MCF 10A (cell line): ENCODE results near the gene HTRA3. TPM values are rescaled to one million over a fixed set of nuclear protein-coding genes. Genes with fewer than 3 reads are reported as not detected.

Experiments used
- Bru-seq: library from RNA; stranded (reverse); fragments of 400-500 nt; gene quantifications from one replicate; lab custom pipeline; 2021; lab: Mats Ljungman, UMichigan
- BruChase-seq, 2 experiments: library from RNA; stranded (reverse); fragments of 400-500 nt; gene quantifications; one replicate each; lab custom pipeline; 2021; lab: Mats Ljungman, UMichigan
- BruUV-seq: library from RNA; stranded (reverse); fragments of 400-500 nt; replicated peaks from 2 replicates; lab custom pipeline; 2021; lab: Mats Ljungman, UMichigan
- CTCF ChIA-PET: fragments of 300-600 bp; sonication (Branson Sonifier 250); formaldehyde crosslinking; extraction: SDS; loops from one replicate; lab custom pipeline; 2021; ENCODE audit warnings: antibody characterized with exemption, inconsistent platforms; lab: Yijun Ruan, JAX
- POLR2A ChIA-PET: fragments of 300-600, 350-650 bp; sonication (Branson Sonifier 250); formaldehyde crosslinking; extraction: SDS; loops from one replicate; lab custom pipeline; 2020; ENCODE audit warnings: antibody characterized with exemption, inconsistent platforms; lab: Yijun Ruan, JAX
- DNase-seq: peaks from one replicate; pipeline ENCODE4 v3.0.0-alpha.2; 2018; ENCODE audit not compliant: unreplicated experiment
- H3K27ac Mint-ChIP-seq: one replicate; pipeline ENCODE4 v1.8.0; 2022; ENCODE audit warnings: mild to moderate bottlenecking, low read depth, mixed read lengths; ENCODE audit not compliant: unreplicated experiment
- H3K27me3 Mint-ChIP-seq: one replicate; pipeline ENCODE4 v1.8.0; 2022; ENCODE audit warnings: mixed read lengths; ENCODE audit not compliant: insufficient read depth, unreplicated experiment
- H3K36me3 Mint-ChIP-seq: one replicate; pipeline ENCODE4 v1.8.0; 2022; ENCODE audit warnings: mild to moderate bottlenecking, moderate library complexity, mixed read lengths; ENCODE audit not compliant: insufficient read depth, unreplicated experiment
- H3K4me1 Mint-ChIP-seq: one replicate; pipeline ENCODE4 v1.8.0; 2022; ENCODE audit warnings: mixed read lengths; ENCODE audit not compliant: insufficient read depth, unreplicated experiment
- H3K4me3 Mint-ChIP-seq: one replicate; pipeline ENCODE4 v1.8.0; 2022; ENCODE audit warnings: mild to moderate bottlenecking, moderate library complexity, mixed read lengths; ENCODE audit not compliant: unreplicated experiment
- H3K9me3 Mint-ChIP-seq: one replicate; pipeline ENCODE4 v1.8.0; 2022; ENCODE audit warnings: mixed read lengths; ENCODE audit not compliant: unreplicated experiment
- CTCF ChIP-seq: fragments of 200-600 bp; IDR thresholded peaks from one replicate; pipeline ENCODE4 v1.8.0; 2022; ENCODE audit warnings: antibody characterized with exemption, mild to moderate bottlenecking; ENCODE audit not compliant: unreplicated experiment
- intact Hi-C: fragments of 100-400 bp; cut with micrococcal nuclease; formaldehyde crosslinking; loops from 2 replicates; pipeline ENCODE4 v1.14.1; 2022
- long read RNA-seq: library from polyadenylated mRNA; stranded (forward); transcript quantifications from one replicate; pipeline ENCODE4 v2.0.0, GENCODE V29; 2022
- total RNA-seq: library from RNA; stranded (reverse); gene quantifications from 2 replicates; pipeline ENCODE4 v1.2.3, GENCODE V29; 2022

Gene HTRA3
- total RNA-seq = not detected in 2 replicates
- Bru-seq, nascent RNA = not detected
- not detected for BruChase-seq, experiment 1, labeled RNA remaining after a 6-hour chase
- not detected for BruChase-seq, experiment 2, labeled RNA remaining after a 2-hour chase
- long read RNA-seq = 0 reads

- ChIA-PET CTCF (interaction anchor here (0.7 kb wide), 1 partner anchor 339 kb away, joined by 5 read pairs; no protein-coding TSS in a partner anchor), POLR2A (no interaction called here)
- intact Hi-C loops = no loop called here
- H3K4me1 Mint-ChIP-seq = no peaks in the 10 kb centered on the region
- H3K4me3 Mint-ChIP-seq = no peak within 1 kb of the TSS
- H3K27ac Mint-ChIP-seq = no peak within 1 kb of the TSS
- DNase-seq = no peak
- H3K27me3 Mint-ChIP-seq = peaks cover 19% of the 10 kb centered on the region
- no peak for TF ChIP-seq CTCF
- no peaks in the 10 kb centered on the region for H3K36me3 Mint-ChIP-seq
- no TSS peak for BruUV-seq
- H3K9me3 Mint-ChIP-seq = no peaks in the 10 kb centered on the region
Measured at GRCh38 chr4:8269535-8270417, at the start of gene HTRA3. HTRA3 (plus strand) TSS chr4:8269754; CDS start chr4:8269969, 215 bp downstream.

DNA sequence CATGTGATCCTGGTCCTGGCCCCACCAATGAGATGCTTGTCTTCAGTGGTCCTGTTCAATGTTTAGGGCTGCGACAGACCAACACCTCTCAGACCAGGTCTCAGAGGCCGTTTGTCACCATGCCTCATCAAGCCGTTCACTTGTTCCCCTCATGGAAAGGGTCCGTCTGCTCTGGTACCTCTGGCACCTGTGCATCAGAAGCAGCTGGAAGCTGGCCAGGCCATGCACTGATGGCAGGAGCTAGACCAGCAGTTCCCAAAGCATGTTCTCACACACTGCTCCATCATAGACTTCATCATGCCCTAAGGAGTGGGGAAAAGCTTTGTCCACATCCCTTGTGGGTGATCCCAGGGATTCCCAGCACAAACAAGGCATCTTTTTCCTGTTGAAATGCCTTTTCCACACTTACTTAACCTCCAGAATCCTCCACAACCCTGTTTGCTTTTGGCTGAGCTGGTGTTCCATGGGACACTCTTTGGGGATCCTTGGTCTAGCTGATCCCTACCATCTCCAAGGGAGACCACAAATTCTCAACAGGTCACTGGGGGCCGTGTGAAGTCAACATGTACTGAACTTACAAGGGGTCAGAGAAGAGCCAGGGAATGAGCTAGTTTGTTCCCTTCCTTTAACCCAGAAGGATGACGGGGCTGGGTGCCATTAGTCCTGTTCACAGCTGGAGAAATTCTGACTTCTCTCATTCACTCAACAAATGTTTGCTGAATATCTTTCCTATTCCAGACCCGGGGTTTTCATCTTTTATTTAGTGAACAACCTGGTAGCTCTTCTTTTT lies 48.7 kb upstream of the HTRA3 start:
- no peaks in the 10 kb centered on the region for H3K9me3 Mint-ChIP-seq
- ChIA-PET CTCF (interaction anchor here (0.5 to 1.0 kb wide), 4 partner anchors 21 to 217 kb away, joined by 3 to 4 read pairs (median 4); no protein-coding TSS in a partner anchor), POLR2A (interaction anchor here (0.5 to 1.3 kb wide), 5 partner anchors 14 to 1630 kb away, joined by 3 to 7 read pairs (median 3); no protein-coding TSS in a partner anchor)
- no peak for TF ChIP-seq CTCF
- DNase-seq = no peak
- peaks cover 25% of the 10 kb centered on the region for H3K36me3 Mint-ChIP-seq
- intact Hi-C loops = no loop called here
- H3K4me3 Mint-ChIP-seq = no peak overlapping the region
- no peaks in the 10 kb centered on the region for H3K27me3 Mint-ChIP-seq
- no peak overlapping the region for H3K27ac Mint-ChIP-seq
- no TSS peak for BruUV-seq
- peaks cover 12% of the 10 kb centered on the region for H3K4me1 Mint-ChIP-seq

- peak; percentile 69 for DNase-seq
- TF ChIP-seq CTCF = no peak
- intact Hi-C loops = no loop called here
- Mint-ChIP-seq H3K9me3 (no peaks in the 10 kb centered on the region), H3K4me1 (peaks cover 12% of the 10 kb centered on the region), H3K36me3 (peaks cover 26% of the 10 kb centered on the region), H3K27ac (no peak overlapping the region), H3K27me3 (no peaks in the 10 kb centered on the region), H3K4me3 (no peak overlapping the region)
- ChIA-PET CTCF (interaction anchor here (0.9 to 1.0 kb wide), 2 partner anchors 21 to 181 kb away, joined by 3 to 4 read pairs; no protein-coding TSS in a partner anchor), POLR2A (interaction anchor here (0.6 to 1.3 kb wide), 4 partner anchors 33 to 1630 kb away, joined by 3 to 7 read pairs (median 4); no protein-coding TSS in a partner anchor)
- no TSS peak for BruUV-seq
Measured at GRCh38 chr4:8221476-8221875, 48.1 kb upstream of the HTRA3 start.
